Forelimb muscle (tissue), 1 donor: ENCODE results near the gene RASSF8. TPM values are rescaled to one million over a fixed set of nuclear protein-coding genes. Genes with fewer than 3 reads are reported as not detected.

Source experiments
- DNase-seq: peaks from one replicate; pipeline ENCODE4 v3.0.0-alpha.2; 2013; ENCODE audit warnings: low read depth
- polyA plus RNA-seq: library from polyadenylated mRNA; unstranded; fragments of 120-200 nt; gene quantifications from one replicate; pipeline ENCODE4 v1.2.1, GENCODE V29; 2013; ENCODE audit not compliant: insufficient read length

RASSF8 gene
- polyA plus RNA-seq, 1 donor, result 24.9 TPM

- DNase-seq, result no peak
Measured at GRCh38 chr12:26028953-26029735, 70.7 kb downstream of the RASSF8 start.

GRCh38 chr12:26029736-26030022 lies 71.2 kb downstream of the RASSF8 start:
- DNase-seq, result no peak

- DNase-seq, result no peak
Measured at GRCh38 chr12:26030371-26030770, 71.9 kb downstream of the RASSF8 start.

DNA sequence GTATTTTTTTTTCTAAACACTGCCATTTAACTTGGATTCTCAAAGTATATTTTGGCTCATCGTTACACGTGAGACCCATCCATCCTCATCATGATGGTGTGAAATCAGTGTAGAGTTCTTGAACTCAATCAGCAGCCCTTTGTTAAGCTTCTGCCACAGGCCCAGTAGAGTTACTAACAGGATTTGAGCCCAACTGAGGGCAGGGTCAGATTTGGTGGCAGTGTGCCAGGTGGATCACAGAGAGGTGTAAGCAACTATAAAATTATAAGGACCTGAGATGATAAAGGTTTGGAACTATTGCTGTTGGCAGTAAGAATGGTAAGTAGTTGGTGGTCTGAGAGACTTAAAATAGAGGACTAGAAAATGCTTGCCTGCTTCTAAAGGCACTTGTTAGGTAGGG lies 72.8 kb downstream of the RASSF8 start:
- no peak for DNase-seq

DNA sequence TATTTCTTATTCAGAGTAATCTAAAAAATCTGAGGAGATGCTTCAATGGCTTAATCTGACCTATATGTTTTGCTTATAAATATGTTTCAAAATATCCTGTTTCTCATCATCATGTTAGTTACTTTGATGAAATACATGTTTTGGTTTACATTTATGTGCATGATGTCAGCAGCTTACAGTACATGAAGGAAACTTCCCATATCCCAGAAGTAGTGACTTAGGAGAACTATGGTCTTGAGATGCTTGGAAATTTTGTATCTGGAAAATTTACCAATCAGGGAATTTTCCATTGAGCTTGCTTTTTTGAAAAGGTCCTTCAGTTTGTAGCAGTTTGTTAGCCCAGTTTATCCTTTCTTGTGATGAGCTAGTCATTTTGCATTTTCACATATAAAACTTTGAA lies 73.3 kb downstream of the RASSF8 start:
- DNase-seq, result no peak

DNA sequence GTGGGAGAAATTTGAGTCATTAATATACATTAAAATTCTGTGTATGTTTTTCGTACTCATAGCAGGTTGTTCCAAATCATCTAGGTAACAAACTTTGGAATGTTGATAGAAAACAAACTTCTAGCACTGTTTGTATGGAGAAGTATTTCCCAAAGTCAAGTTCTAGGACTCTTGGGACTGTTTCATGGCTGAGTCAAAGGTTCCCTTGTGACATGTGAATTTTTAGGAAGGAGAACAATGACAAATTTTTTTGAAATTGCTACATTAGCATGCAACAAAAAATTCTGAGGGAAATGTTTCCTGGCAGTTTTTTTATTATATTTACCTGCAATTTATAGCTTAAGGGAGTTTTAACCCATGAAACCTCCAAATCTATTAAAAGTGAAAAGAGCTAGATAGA lies 73.8 kb downstream of the RASSF8 start:
- no peak for DNase-seq

- no peak for DNase-seq
Measured at GRCh38 chr12:26032719-26033241, 74.3 kb downstream of the RASSF8 start.

DNA sequence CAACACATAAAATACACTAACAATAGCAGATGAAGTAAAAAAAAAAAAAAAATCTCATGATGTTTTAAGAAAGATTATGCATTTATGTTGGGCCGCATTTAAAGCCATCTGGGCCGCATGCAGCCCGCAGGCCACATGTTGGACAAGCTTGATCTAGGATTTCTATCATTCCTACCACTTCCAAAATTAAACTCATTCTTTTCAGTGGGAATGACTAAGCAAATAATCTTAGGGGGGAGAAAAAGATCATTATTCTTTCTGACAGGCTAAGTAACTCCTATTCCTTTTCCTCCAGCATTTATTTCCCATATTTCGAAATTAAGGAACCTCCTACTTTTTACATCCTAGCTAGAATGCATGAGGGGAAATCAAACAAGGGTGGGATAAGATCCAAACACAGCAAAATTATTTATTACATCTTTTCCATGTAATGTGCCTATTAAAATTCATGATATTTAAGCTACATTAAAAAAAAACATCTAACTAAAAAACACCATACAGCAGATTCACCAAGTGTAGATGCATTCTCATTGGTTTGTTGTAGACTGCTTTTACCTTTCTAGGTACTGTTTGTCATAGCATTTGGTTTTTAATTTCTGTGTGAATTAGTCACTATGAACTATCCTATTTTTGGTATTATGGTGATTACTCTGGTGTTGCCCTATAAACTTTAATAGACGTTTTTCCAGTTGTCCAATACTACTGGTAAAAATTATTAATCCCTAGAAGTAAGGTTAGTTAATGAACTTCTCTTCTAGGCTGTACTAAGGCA lies 76.1 kb downstream of the RASSF8 start:
- DNase-seq, result no peak

DNA sequence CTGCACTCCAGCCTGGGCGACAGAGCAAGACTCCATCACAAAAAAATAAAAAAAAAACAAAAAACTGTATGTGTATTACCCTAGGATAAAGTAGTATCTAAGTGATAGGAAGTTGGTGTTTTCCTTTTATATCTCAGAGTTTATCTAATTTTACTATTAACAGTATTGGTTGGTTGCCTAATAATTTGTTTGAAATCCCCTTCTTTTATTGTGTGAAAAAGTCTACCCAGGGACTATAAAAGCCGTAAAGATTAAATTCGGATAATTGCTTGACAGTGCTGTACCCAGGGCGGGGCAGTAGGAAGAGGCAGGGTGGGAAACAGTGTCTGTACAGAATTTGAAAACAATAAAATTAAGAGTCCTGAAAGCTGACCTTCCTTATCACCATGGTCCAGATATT lies 78.4 kb downstream of the RASSF8 start:
- DNase-seq, result no peak

- no peak for DNase-seq
Measured at GRCh38 chr12:26037615-26038220, 79.2 kb downstream of the RASSF8 start.

DNA sequence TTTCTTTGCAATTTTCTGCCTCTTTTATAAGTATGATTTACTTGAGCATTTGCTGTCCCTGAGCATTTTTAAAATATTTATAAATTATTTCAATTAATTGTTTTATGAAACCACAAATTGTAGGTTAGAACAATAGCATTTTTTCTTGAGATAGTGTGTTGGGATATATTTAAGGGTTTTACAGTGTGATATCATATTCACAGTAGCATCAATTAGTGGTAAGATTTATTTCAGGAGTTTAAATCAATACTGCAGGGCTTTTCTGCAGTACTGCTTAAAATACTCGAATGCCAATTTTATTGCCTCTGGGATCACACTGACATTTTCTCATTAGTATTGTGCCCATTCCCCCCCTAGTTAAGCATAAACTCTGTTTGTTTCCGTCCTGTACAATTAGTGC lies 84.2 kb downstream of the RASSF8 start:
- no peak for DNase-seq

DNA sequence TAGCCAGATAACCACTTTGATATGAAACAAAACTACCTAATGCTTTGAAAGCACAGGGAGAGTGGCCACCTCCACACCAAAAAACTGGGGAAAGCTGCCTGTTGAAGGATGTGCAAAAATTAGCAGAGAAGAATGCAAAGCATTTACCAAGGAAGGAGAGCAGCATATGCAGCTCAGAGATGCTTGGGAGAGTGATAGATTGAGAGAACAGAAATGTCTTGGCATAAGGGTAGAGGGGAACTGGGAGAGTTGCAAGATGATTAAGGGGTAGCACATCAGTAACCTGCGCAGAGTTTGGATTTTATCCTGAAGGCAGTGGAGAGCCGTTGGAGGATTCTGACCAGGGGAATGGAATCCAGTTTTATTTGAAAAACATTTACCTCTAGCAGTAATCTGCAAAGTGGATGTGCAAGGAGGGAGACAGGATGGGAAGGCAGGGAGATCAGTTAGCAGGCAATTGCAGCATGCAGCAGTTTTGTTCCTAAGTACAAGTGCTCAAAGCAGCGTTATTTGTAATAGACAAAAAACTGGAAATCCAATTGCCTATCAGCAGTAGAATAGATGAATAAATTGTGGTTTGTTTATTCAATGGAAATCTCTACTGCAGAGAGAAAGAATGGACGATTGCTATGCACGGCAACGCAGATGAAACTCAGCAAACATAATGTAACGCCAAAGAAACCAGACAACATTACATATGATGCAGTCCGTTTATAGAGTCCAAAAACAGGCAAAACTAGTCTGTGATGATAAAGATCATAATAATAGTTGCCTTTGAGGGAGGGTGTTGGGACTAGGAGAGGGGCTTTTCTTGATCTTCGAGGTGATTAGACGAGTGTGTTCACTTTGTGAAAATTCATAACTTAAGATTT lies 84.9 kb downstream of the RASSF8 start:
- no peak for DNase-seq

DNA sequence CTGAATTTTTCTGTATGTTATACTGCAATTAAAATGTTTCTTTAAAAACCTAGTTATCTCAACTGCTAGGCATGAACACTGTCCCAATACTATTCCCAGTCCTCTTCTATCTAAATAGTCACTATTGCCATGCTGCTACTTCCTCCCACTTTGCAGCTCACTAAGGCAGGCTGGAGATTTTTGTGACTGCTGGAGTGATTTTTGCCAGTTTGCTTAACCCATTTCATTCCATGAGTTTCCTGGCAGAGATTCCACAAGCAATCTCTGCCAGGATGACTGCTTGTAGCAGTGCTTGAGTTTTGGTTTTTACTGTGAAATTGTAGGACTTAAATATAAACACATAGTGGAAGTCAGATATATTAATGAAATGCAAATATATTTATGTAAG lies 85.5 kb downstream of the RASSF8 start:
- no peak for DNase-seq

- no peak for DNase-seq
Measured at GRCh38 chr12:26044592-26044991, 86.1 kb downstream of the RASSF8 start.

- no peak for DNase-seq
Measured at GRCh38 chr12:26046203-26046602, 87.7 kb downstream of the RASSF8 start.

- no peak for DNase-seq
Measured at GRCh38 chr12:26046906-26047305, 88.4 kb downstream of the RASSF8 start.

DNA sequence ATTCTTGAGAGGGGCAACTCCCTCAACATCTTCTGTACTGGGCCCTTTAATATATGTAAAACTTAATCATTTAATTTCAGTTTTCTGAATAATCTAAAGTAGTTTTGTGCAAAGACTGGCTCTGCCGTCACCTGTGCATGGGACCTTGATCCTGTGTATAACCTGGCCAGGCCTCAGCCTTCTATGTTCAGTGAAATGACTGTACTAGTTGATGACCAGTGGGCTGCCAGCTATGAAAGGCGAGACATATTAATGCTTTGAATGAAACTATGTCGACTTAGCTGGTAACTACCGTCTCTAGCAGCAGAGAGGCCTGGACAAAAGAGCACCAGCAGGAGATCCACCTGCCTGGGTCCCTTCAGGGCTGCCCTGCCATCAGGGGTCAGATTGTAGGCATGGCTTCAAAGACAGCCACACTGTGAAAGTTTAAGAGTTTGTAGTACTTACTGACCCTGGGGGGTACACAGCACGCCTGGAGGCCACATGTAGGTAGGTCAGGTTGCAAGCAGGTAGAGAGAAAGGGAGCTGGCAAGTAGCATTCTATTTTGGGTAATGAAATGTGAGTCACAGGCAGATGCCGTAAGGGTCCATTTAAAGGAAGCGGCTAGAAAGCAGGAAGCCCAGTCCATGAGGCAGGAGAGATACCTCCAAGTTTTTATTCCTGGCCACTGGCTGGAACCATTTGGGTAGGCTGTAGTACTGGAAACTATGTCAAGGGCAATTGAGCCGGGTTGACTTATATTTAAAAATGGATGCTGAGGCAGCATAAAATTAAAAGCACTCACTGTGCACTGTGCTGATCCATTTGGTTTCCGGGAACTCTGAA lies 89.1 kb downstream of the RASSF8 start:
- DNase-seq, result no peak

DNA sequence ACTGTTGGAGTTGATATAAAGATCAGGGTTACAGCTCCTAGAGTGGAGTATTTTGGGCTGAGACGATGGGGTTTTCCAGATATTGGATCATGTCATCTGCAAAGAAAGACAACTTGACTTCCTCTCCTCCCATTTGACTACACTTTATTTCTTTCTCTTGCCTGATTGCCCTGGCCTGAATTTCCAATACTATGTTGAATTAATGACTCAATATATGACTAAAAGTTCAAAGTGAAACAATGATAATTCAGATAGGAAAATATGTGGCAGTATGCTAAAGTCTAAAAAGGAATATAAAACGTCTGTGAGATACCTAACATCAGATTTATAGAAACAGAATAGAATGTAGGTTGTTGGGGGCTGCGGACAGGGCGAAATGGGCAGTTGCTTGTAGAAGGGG lies 94.2 kb downstream of the RASSF8 start:
- DNase-seq, result no peak

- DNase-seq, result no peak
Measured at GRCh38 chr12:26054383-26054782, 95.9 kb downstream of the RASSF8 start.

GRCh38 chr12:26055087-26055486 lies 96.6 kb downstream of the RASSF8 start:
- no peak for DNase-seq

DNA sequence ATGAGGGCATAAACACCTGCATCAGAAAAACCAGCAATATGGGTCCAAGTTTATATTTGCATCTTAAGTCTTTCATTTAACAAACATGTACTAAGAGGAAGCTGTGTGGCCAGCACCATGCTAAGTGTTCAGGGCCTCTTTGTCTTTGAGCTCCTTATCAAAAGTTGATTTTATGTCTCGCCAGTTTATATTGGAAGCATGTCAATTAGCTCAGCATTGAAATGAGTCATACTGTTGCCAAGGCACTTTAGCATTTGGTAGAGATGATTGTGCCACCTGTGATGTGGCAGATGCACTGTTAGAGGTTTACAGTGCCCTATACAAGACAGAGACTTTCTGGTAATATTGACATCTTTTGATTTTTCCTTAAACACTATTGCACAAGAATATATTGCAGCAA lies 97.9 kb downstream of the RASSF8 start:
- no peak for DNase-seq
